ENCODE results near the gene CNTN6.

The CNTN6 gene

DNA sequence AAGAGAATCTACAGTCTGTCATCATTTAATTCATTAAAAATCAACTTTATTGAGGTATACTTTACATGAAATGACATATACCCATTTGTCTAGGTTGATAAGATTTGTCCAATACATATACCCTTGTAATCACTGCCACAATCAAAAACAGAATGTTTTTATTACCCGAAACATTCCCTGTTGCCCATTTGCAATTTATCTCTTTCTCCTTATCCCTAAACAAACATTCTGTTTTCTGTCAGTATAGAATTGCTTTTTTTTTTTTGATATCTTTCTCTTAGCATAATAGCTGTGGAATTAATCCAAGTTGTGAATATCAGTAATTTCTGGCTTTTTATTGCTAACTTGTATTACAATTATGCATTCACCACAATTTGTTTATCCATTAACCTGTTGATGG, 4.3 kb upstream of the CNTN6 start:
- no peak for FAIRE-seq
- no peak for TF ChIP-seq POU2F2 (IDR thresholded peaks at IDR 0.05; ENCODE audit: low read depth, low read length)
- no peak for TF ChIP-seq POLR2AphosphoS5 (IDR thresholded peaks at IDR 0.05; ENCODE audit: low read depth, low read length)
- TF ChIP-seq POLR2A (IDR thresholded peaks at IDR 0.05; ENCODE audit: low read depth, low read length): no peak
- no peak for TF ChIP-seq SPI1 (IDR thresholded peaks at IDR 0.05; ENCODE audit: low read depth, low read length)
- TF ChIP-seq TAF1 (IDR thresholded peaks at IDR 0.05; ENCODE audit: low read depth, low read length): no peak
- no peak for TF ChIP-seq PAX5 (IDR thresholded peaks at IDR 0.05; ENCODE audit: insufficient read depth, low read length, severe bottlenecking)
- DNase-seq (ENCODE audit: insufficient read length, low spot score): no peak

DNA sequence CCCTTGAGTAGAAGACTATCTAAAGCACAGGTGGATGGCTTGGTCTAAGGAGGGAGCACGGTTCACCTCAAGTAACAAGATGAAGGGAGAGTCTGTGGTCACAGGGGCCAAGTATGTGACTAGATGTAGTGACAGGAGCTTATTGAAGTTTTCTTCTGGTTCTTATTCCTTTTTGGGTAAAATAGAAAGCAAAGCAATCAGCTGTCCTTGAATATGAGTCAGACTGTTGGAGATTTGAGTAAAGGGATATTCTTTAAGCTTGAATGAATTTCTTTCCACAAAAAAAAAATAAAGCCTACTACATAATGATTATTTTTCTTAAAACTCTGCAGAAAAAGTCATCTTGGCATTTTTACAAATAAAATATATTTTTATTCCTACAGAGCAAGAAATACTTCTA, 1.5 kb upstream of the CNTN6 start:
- FAIRE-seq: no peak
- TF ChIP-seq POU2F2 (IDR thresholded peaks at IDR 0.05; ENCODE audit: low read depth, low read length): no peak
- no peak for TF ChIP-seq TAF1 (IDR thresholded peaks at IDR 0.05; ENCODE audit: low read depth, low read length)
- TF ChIP-seq SPI1 (IDR thresholded peaks at IDR 0.05; ENCODE audit: low read depth, low read length): no peak
- no peak for TF ChIP-seq POLR2AphosphoS5 (IDR thresholded peaks at IDR 0.05; ENCODE audit: low read depth, low read length)
- DNase-seq (ENCODE audit: insufficient read length, low spot score): no peak

DNA sequence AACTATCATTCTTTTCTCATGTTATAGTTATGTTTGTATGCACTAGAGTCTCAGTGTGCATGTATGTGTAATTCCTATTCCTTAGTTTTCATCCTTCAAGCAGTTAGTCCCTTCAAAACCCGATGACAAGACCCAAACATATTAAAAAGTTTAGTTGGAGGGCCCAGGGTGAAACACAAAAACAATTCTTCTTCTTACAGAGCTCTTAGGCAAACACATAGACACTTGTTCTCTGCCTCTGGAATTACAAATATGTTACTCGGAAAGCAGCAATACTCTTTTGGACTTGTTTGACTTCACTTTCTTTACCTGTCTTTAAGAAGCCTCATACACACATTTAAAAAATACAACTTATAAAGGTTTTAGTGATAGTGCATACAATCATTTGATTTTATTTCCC, 763 bp upstream of the CNTN6 start:
- FAIRE-seq (no peak), DNase-seq (ENCODE audit: insufficient read length, low spot score) (no peak)
- TF ChIP-seq PAX5 (IDR thresholded peaks at IDR 0.05; ENCODE audit: insufficient read depth, low read length, severe bottlenecking) (no peak), TAF1 (IDR thresholded peaks at IDR 0.05; ENCODE audit: low read depth, low read length) (no peak), POLR2A (IDR thresholded peaks at IDR 0.05; ENCODE audit: low read depth, low read length) (no peak), POU2F2 (IDR thresholded peaks at IDR 0.05; ENCODE audit: low read depth, low read length) (no peak), SPI1 (IDR thresholded peaks at IDR 0.05; ENCODE audit: low read depth, low read length) (no peak), POLR2AphosphoS5 (IDR thresholded peaks at IDR 0.05; ENCODE audit: low read depth, low read length) (no peak)

DNA sequence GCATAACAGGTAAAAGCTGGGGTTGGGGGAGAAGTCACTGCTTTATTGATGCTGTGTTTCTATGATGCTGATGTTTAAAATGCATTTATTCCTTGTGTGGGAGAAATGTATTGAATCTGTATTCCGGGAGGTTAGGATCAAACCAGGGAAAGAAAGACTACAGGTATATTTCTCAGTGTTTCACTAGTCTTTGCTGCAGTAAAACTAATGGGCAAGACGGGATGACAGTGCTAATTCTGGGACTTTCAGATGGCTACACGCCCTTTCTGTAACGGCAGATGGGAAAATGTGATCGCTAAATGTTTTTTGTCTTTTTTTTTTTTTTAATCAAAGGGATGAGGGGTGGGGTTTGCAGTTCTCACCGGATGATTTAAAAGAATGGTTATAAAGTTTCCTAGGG, 393 bp downstream of the CNTN6 start:
- TF ChIP-seq PAX5 (IDR thresholded peaks at IDR 0.05; ENCODE audit: insufficient read depth, low read length, severe bottlenecking) (no peak), POLR2A (IDR thresholded peaks at IDR 0.05; ENCODE audit: low read depth, low read length) (no peak), POLR2AphosphoS5 (IDR thresholded peaks at IDR 0.05; ENCODE audit: low read depth, low read length) (no peak), POU2F2 (IDR thresholded peaks at IDR 0.05; ENCODE audit: low read depth, low read length) (no peak), TAF1 (IDR thresholded peaks at IDR 0.05; ENCODE audit: low read depth, low read length) (no peak), SPI1 (IDR thresholded peaks at IDR 0.05; ENCODE audit: low read depth, low read length) (no peak)
- no peak for FAIRE-seq
- no peak for DNase-seq (ENCODE audit: insufficient read length, low spot score)

DNA sequence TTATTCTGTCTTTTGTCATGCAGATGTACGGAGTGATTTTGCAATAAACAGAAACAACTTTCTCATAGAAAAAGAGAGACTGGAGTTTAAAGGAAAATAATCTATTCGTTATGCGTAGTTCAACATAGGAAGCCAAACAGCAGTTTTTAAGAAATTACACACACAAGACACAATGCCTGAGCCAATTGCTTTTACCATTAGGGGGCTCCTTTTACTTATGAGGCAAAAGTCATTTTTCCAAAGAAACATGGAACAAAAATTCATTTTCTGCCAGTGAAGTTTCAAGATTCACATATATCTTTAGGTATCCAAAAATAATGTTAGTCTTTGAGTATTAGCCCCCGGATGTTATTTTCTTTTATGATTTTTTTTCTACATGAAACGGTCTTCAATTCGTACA, 10.7 kb downstream of the CNTN6 start:
- no peak for FAIRE-seq
- DNase-seq (ENCODE audit: insufficient read length, low spot score): no peak
- TF ChIP-seq POLR2AphosphoS5 (IDR thresholded peaks at IDR 0.05; ENCODE audit: low read depth, low read length) (no peak), PAX5 (IDR thresholded peaks at IDR 0.05; ENCODE audit: insufficient read depth, low read length, severe bottlenecking) (no peak), POLR2A (IDR thresholded peaks at IDR 0.05; ENCODE audit: low read depth, low read length) (no peak), POU2F2 (IDR thresholded peaks at IDR 0.05; ENCODE audit: low read depth, low read length) (no peak), TAF1 (IDR thresholded peaks at IDR 0.05; ENCODE audit: low read depth, low read length) (no peak), SPI1 (IDR thresholded peaks at IDR 0.05; ENCODE audit: low read depth, low read length) (no peak)

DNA sequence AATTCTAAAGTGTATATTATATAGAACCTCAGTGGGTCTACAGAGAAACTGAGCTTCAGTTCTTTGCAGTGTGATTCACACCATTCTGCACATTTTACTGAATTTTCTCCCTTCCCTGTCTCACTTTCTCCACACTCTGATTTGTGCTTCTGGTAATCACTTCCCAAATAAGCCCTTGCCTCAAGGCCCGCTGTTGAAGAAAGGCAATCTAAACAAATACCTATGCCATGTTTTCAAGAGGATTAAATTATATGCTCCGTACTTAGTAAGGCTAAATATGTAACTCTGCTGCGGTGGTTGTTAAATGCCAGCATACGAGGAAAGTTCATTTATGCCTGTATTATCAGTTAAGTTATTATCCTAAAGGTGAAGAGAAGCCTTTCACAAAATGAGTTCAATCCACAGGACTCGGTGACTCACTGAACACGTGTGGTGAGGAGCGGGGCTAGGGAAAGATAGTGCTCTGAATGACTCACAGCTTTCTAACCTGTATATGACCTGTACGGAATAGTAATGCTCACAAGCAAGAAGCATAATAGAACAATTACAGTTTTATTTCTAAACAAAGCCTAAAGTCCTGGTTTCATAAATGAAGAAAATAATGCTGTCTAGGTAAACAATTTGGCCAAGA, 25.1 kb downstream of the CNTN6 start:
- FAIRE-seq (no peak), DNase-seq (ENCODE audit: insufficient read length, low spot score) (no peak)
- TF ChIP-seq POLR2A (IDR thresholded peaks at IDR 0.05; ENCODE audit: low read depth, low read length): no peak
- no peak for TF ChIP-seq POLR2AphosphoS5 (IDR thresholded peaks at IDR 0.05; ENCODE audit: low read depth, low read length)
- TF ChIP-seq TAF1 (IDR thresholded peaks at IDR 0.05; ENCODE audit: low read depth, low read length): no peak
- no peak for TF ChIP-seq POU2F2 (IDR thresholded peaks at IDR 0.05; ENCODE audit: low read depth, low read length)
- TF ChIP-seq SPI1 (IDR thresholded peaks at IDR 0.05; ENCODE audit: low read depth, low read length): no peak

DNA sequence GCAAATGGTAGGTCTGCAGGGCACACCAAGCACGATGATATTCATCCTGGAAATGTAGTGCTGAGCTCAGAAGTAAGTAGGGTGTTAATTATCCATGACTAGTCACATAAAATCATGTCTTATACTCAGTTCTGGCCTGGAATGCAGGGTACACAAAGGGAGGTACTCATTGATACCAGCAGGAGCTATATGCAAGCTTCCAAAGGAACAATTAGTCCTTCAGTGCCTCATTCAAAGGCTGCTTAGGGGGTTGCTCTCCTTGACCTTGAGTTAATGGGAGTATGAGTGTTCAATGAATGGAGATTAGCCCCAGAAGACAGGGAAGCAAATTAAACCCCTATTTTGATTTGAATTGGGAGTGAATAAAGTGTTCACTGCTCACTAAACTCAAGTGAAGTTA, 38.3 kb downstream of the CNTN6 start:
- FAIRE-seq: no peak
- TF ChIP-seq POLR2AphosphoS5 (IDR thresholded peaks at IDR 0.05; ENCODE audit: low read depth, low read length): no peak
- TF ChIP-seq PAX5 (IDR thresholded peaks at IDR 0.05; ENCODE audit: insufficient read depth, low read length, severe bottlenecking): no peak
- no peak for TF ChIP-seq POU2F2 (IDR thresholded peaks at IDR 0.05; ENCODE audit: low read depth, low read length)
- TF ChIP-seq SPI1 (IDR thresholded peaks at IDR 0.05; ENCODE audit: low read depth, low read length): no peak
- no peak for TF ChIP-seq TAF1 (IDR thresholded peaks at IDR 0.05; ENCODE audit: low read depth, low read length)
- no peak for DNase-seq (ENCODE audit: insufficient read length, low spot score)

DNA sequence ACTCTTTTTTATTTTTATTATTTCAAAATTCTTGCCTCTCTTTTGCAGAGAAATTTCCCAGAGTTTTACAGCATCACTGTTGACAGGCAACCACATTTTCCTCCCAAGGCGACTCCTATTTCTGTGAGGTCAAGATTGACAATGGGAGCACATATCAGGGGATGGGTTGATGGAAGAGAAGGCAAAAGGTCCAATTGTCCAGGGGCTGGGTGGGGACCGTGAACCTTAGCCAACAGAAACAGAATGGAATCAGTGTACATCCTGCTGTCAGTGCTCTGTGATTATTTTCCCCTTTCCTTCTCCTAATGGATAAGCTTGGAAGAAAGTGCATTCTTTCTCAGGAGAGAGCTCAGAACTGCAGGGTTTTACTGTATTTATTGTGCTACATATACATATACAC, 42.4 kb downstream of the CNTN6 start:
- no peak for DNase-seq (ENCODE audit: insufficient read length, low spot score)
- no peak for TF ChIP-seq PAX5 (IDR thresholded peaks at IDR 0.05; ENCODE audit: insufficient read depth, low read length, severe bottlenecking)
- TF ChIP-seq POLR2A (IDR thresholded peaks at IDR 0.05; ENCODE audit: low read depth, low read length): no peak
- TF ChIP-seq POLR2AphosphoS5 (IDR thresholded peaks at IDR 0.05; ENCODE audit: low read depth, low read length): no peak
- TF ChIP-seq SPI1 (IDR thresholded peaks at IDR 0.05; ENCODE audit: low read depth, low read length): no peak
- no peak for TF ChIP-seq POU2F2 (IDR thresholded peaks at IDR 0.05; ENCODE audit: low read depth, low read length)
- no peak for TF ChIP-seq TAF1 (IDR thresholded peaks at IDR 0.05; ENCODE audit: low read depth, low read length)
- no peak for FAIRE-seq

DNA sequence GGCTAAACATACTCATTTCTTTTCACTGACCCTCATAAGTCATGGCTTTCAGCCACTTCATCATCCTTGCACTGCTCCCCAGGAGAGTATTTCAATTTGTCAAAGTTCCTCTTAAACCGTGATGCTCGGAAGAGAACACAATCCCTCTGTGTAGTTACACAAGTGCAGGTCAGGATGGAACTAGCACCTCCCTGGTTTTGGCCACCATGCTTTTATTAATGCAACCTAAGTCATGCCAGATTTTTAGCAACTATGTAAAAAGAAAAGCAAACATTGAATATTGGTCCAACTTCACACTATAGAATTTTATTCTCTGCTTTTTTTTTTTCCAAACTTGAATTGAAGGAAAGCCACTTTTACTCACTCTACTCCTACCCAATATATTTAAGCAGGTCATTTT, 45.2 kb downstream of the CNTN6 start:
- FAIRE-seq (no peak), DNase-seq (ENCODE audit: insufficient read length, low spot score) (no peak)
- TF ChIP-seq SPI1 (IDR thresholded peaks at IDR 0.05; ENCODE audit: low read depth, low read length) (no peak), POU2F2 (IDR thresholded peaks at IDR 0.05; ENCODE audit: low read depth, low read length) (no peak), PAX5 (IDR thresholded peaks at IDR 0.05; ENCODE audit: insufficient read depth, low read length, severe bottlenecking) (no peak), POLR2AphosphoS5 (IDR thresholded peaks at IDR 0.05; ENCODE audit: low read depth, low read length) (no peak)

DNA sequence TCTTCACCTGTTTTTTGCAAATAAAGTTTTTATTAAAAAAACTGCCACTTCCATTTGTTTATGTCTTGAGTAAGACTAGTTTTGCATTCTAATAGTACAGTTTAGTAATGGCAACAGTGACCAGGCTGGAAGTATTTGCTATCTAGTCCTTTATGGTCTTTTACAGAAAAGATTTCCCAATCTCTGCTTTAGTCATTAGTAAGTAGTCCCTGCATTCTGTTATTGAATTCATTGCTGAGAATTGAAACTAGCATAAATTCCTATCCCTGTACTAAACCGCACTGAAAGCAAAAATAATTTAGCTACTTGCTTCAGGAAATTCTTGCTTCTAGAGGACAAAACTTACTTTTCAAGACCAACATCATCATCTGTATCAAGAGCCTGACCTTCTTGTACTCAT, 46.2 kb downstream of the CNTN6 start:
- no peak for TF ChIP-seq POLR2A (IDR thresholded peaks at IDR 0.05; ENCODE audit: low read depth, low read length)
- TF ChIP-seq POU2F2 (IDR thresholded peaks at IDR 0.05; ENCODE audit: low read depth, low read length): no peak
- TF ChIP-seq TAF1 (IDR thresholded peaks at IDR 0.05; ENCODE audit: low read depth, low read length): no peak
- TF ChIP-seq SPI1 (IDR thresholded peaks at IDR 0.05; ENCODE audit: low read depth, low read length): no peak
- no peak for TF ChIP-seq PAX5 (IDR thresholded peaks at IDR 0.05; ENCODE audit: insufficient read depth, low read length, severe bottlenecking)
- no peak for TF ChIP-seq POLR2AphosphoS5 (IDR thresholded peaks at IDR 0.05; ENCODE audit: low read depth, low read length)
- FAIRE-seq: no peak
- DNase-seq (ENCODE audit: insufficient read length, low spot score): no peak

Data from GM12891 (cell line).